ENCODE data around the gene COA7.

DNA sequence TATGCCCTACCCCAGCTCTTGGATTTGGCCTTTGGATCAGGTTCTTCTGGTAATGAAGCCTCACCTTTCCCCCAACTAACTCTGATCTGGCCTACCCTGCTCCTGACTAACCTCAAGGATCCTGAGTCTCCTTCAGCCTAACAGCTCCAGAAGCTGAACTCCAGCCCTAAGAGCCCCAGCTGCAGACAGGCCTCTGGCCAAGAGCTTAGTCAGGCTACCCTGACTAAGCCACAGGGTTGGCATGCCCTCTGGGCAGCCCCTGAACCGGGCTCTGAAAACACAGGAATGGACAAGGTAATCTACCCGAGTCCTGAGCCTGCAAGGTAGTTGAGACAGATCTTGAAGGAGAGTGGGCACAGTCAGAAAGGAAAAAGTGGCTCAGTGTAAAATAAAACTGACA lies 29.4 kb downstream of the COA7 start:
- TF ChIP-seq, protein P1, sequence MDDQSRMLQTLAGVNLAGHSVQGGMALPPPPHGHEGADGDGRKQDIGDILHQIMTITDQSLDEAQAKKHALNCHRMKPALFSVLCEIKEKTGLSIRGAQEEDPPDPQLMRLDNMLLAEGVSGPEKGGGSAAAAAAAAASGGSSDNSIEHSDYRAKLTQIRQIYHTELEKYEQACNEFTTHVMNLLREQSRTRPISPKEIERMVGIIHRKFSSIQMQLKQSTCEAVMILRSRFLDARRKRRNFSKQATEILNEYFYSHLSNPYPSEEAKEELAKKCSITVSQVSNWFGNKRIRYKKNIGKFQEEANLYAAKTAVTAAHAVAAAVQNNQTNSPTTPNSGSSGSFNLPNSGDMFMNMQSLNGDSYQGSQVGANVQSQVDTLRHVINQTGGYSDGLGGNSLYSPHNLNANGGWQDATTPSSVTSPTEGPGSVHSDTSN (IDR thresholded peaks at IDR 0.05) = no peak
- no peak for TF ChIP-seq RAD21 (IDR thresholded peaks at IDR 0.05; ENCODE audit: low read length)
- TF ChIP-seq, protein P2, sequence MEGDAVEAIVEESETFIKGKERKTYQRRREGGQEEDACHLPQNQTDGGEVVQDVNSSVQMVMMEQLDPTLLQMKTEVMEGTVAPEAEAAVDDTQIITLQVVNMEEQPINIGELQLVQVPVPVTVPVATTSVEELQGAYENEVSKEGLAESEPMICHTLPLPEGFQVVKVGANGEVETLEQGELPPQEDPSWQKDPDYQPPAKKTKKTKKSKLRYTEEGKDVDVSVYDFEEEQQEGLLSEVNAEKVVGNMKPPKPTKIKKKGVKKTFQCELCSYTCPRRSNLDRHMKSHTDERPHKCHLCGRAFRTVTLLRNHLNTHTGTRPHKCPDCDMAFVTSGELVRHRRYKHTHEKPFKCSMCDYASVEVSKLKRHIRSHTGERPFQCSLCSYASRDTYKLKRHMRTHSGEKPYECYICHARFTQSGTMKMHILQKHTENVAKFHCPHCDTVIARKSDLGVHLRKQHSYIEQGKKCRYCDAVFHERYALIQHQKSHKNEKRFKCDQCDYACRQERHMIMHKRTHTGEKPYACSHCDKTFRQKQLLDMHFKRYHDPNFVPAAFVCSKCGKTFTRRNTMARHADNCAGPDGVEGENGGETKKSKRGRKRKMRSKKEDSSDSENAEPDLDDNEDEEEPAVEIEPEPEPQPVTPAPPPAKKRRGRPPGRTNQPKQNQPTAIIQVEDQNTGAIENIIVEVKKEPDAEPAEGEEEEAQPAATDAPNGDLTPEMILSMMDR (IDR thresholded peaks at IDR 0.05) = no peak
- TF ChIP-seq TAF1 (IDR thresholded peaks at IDR 0.05; ENCODE audit: borderline replicate concordance, low read depth, low read length) = no peak
- TF ChIP-seq SIN3A (IDR thresholded peaks at IDR 0.05; ENCODE audit: borderline replicate concordance, low read depth, low read length) = no peak
- no peak for TF ChIP-seq RCOR1 (IDR thresholded peaks at IDR 0.05; ENCODE audit: low read length)
- TF ChIP-seq JUND (IDR thresholded peaks at IDR 0.05) = no peak
